ENCODE data around the gene GALNT7.
A peak's percentile ranks its signal among the peaks of the same experiment; 100 is the strongest.

Gene GALNT7

GRCh38 chr4:173269280-173269679 is 100.7 kb downstream of the GALNT7 start:
- DNase-seq: no peak

- DNase-seq: no peak
Observed at GRCh38 chr4:173270312-173271027, 101.9 kb downstream of the GALNT7 start.

- no peak for DNase-seq
Observed at GRCh38 chr4:173272314-173272713, 103.7 kb downstream of the GALNT7 start.

- DNase-seq: peak in 2 of 4 experiments; percentile 40 to 45
Observed at GRCh38 chr4:173272996-173273395, 104.4 kb downstream of the GALNT7 start.

GRCh38 chr4:173273941-173274340 is 105.3 kb downstream of the GALNT7 start:
- no peak for DNase-seq

- DNase-seq: no peak
Observed at GRCh38 chr4:173274744-173275143, 106.1 kb downstream of the GALNT7 start.

GRCh38 chr4:173275150-173275549 is 106.5 kb downstream of the GALNT7 start:
- DNase-seq: no peak

GRCh38 chr4:173277340-173277739 is 108.7 kb downstream of the GALNT7 start:
- no peak for DNase-seq

GRCh38 chr4:173280998-173281397 is 112.4 kb downstream of the GALNT7 start:
- no peak for DNase-seq

GRCh38 chr4:173281406-173282255 is 113.0 kb downstream of the GALNT7 start:
- DNase-seq: peak; percentile 23 to 45 (median 36)

- DNase-seq: no peak
Observed at GRCh38 chr4:173282256-173282562, 113.6 kb downstream of the GALNT7 start.

- no peak for DNase-seq
Observed at GRCh38 chr4:173282626-173283025, 114.0 kb downstream of the GALNT7 start.

GRCh38 chr4:173284463-173284862 is 115.9 kb downstream of the GALNT7 start:
- DNase-seq: no peak

- no peak for DNase-seq
Observed at GRCh38 chr4:173287486-173287885, 118.9 kb downstream of the GALNT7 start.

GRCh38 chr4:173288296-173288695 is 119.7 kb downstream of the GALNT7 start:
- peak; percentile 76 to 89 (median 81) for DNase-seq

- DNase-seq: no peak
Observed at GRCh38 chr4:173288698-173289352, 120.2 kb downstream of the GALNT7 start.

- DNase-seq: no peak
Observed at GRCh38 chr4:173289353-173289727, 120.7 kb downstream of the GALNT7 start.

GRCh38 chr4:173291899-173292298 is 123.3 kb downstream of the GALNT7 start:
- DNase-seq: no peak

GRCh38 chr4:173293663-173294062 is 125.1 kb downstream of the GALNT7 start:
- no peak for DNase-seq

- no peak for DNase-seq
Observed at GRCh38 chr4:173294444-173294843, 125.8 kb downstream of the GALNT7 start.

- DNase-seq: peak; percentile 39 to 67 (median 52)
Observed at GRCh38 chr4:173301518-173302201, 133.0 kb downstream of the GALNT7 start.

- DNase-seq: no peak
Observed at GRCh38 chr4:173307778-173308177, 139.2 kb downstream of the GALNT7 start.

GRCh38 chr4:173311368-173311767 is 142.8 kb downstream of the GALNT7 start:
- DNase-seq: no peak
